Gastrocnemius medialis (tissue), 4 donors: ENCODE results near the gene WNT3. TPM values are rescaled to one million over a fixed set of nuclear protein-coding genes. Genes with fewer than 3 reads are reported as not detected.

Source experiments
- ATAC-seq, 2 donors: fragments of 150-250 bp; one replicate each; pipeline ENCODE4 v1.9.1; 2016
- DNase-seq, 2 donors: peaks; one replicate each; pipeline ENCODE4 v3.0.0-alpha.2; 2019
- H3K27ac ChIP-seq, 4 donors: fragments of 200-600 bp; sonication (generic); 1 replicate in 1 of 4; 2 replicates in 3 of 4; pipeline ENCODE4 v1.5.1; 2016 to 2018; ENCODE audit warnings: mild to moderate bottlenecking in 2 of 4, moderate library complexity in 1 of 4
- H3K27me3 ChIP-seq, 3 donors: fragments of 200-600 bp; sonication (generic) in 2 of 3; 1 replicate in 1 of 3; 2 replicates in 2 of 3; pipeline versions ENCODE4 v1.5.1 to v1.6.0; 2016 to 2019; ENCODE audit warnings: mild to moderate bottlenecking in 1 of 3, moderate library complexity in 1 of 3
- H3K36me3 ChIP-seq, 2 donors: fragments of 200-600 bp; sonication (generic) in 1 of 2; one replicate each; pipeline ENCODE4 v1.5.1; 2017 to 2018
- H3K4me1 ChIP-seq, 2 donors: fragments of 200-600 bp; sonication (generic) in 1 of 2; one replicate each; pipeline ENCODE4 v1.5.1; 2016 to 2017; ENCODE audit warnings: mild to moderate bottlenecking in 2 of 2
- H3K4me3 ChIP-seq, 4 donors: fragments of 200-600 bp; sonication (generic) in 3 of 4; 1 replicate in 1 of 4; 2 replicates in 3 of 4; pipeline ENCODE4 v1.5.1; 2016 to 2019; ENCODE audit warnings: mild to moderate bottlenecking in 2 of 4
- H3K9me3 ChIP-seq, 3 donors: fragments of 200-600 bp; sonication (generic) in 2 of 3; 1 replicate in 1 of 3; 2 replicates in 2 of 3; pipeline ENCODE4 v1.5.1; 2016 to 2019
- POLR2A ChIP-seq, 2 donors: fragments of 450-650 bp; IDR thresholded peaks; one replicate each; pipeline ENCODE4 v1.6.1; 2017; ENCODE audit warnings: antibody characterized with exemption in 2 of 2, mild to moderate bottlenecking in 2 of 2, moderate library complexity in 2 of 2
- in situ Hi-C, 4 donors: fragments of 200-750 bp; cut with MboI; loops; one replicate each; pipeline versions ENCODE4 v1.15.0 to v1.8.0; 2017; ENCODE audit warnings: low sequenced_read_pairs in 4 of 4
- intact Hi-C: fragments of 100-400 bp; cut with DNase I; formaldehyde crosslinking; loops from one replicate; pipeline ENCODE4 v1.15.1; 2023; ENCODE audit warnings: low total_unique reads
- total RNA-seq, 4 donors: library from RNA; depleted of rRNA; stranded (reverse); fragments of >200 nt; gene quantifications; one replicate each; pipeline versions ENCODE4 v1.1.0 to v1.2.3, GENCODE V29; 2016
- TF ChIP-seq, protein P1 (sequence below), 5 experiments: fragments of 450-650 bp in 3 of 5; fragments of 200-600 bp in 2 of 5; sonication (generic) in 2 of 5; IDR thresholded peaks in 4 of 5; conservative IDR thresholded peaks in 1 of 5; 1 replicate in 4 of 5; 2 replicates in 1 of 5; pipeline ENCODE4 v1.5.1; 2016 to 2019; ENCODE audit warnings: antibody characterized with exemption in 5 of 5, mild to moderate bottlenecking in 3 of 5, moderate library complexity in 3 of 5

Gene WNT3
- total RNA-seq, 4 donors from 2014 or later, result 0.19 TPM; not detected in 3

- TF ChIP-seq, protein P1, sequence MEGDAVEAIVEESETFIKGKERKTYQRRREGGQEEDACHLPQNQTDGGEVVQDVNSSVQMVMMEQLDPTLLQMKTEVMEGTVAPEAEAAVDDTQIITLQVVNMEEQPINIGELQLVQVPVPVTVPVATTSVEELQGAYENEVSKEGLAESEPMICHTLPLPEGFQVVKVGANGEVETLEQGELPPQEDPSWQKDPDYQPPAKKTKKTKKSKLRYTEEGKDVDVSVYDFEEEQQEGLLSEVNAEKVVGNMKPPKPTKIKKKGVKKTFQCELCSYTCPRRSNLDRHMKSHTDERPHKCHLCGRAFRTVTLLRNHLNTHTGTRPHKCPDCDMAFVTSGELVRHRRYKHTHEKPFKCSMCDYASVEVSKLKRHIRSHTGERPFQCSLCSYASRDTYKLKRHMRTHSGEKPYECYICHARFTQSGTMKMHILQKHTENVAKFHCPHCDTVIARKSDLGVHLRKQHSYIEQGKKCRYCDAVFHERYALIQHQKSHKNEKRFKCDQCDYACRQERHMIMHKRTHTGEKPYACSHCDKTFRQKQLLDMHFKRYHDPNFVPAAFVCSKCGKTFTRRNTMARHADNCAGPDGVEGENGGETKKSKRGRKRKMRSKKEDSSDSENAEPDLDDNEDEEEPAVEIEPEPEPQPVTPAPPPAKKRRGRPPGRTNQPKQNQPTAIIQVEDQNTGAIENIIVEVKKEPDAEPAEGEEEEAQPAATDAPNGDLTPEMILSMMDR (IDR thresholded peaks at IDR 0.05 in 4 of 5, conservative IDR thresholded peaks at IDR 0.05 in 1 of 5), result no peak
- no peak for TF ChIP-seq POLR2A (IDR thresholded peaks at IDR 0.05)
- no peak for ATAC-seq
- peaks cover 3 to 13% (median 4%) of the 10 kb centered on the region in 3 donors for H3K27me3 ChIP-seq
- no peak overlapping the region for H3K27ac ChIP-seq
- DNase-seq, result no peak
- no peaks in the 10 kb centered on the region for H3K36me3 ChIP-seq
- H3K9me3 ChIP-seq, result no peaks in the 10 kb centered on the region
- in situ Hi-C loops (no loop called here), intact Hi-C loops (no loop called here)
- H3K4me1 ChIP-seq, result no peaks in the 10 kb centered on the region
- H3K4me3 ChIP-seq, result no peak overlapping the region
Measured at GRCh38 chr17:46780003-46780373, 38.5 kb downstream of the WNT3 start.

GRCh38 chr17:46777943-46778915 lies 40.3 kb downstream of the WNT3 start:
- no peaks in the 10 kb centered on the region for H3K36me3 ChIP-seq
- in situ Hi-C loops, result no loop called here
- DNase-seq (no peak), ATAC-seq (no peak)
- no peak for TF ChIP-seq POLR2A (IDR thresholded peaks at IDR 0.05)
- TF ChIP-seq, protein P1 (IDR thresholded peaks at IDR 0.05 in 4 of 5, conservative IDR thresholded peaks at IDR 0.05 in 1 of 5), result no peak
- H3K4me3 ChIP-seq, result no peak overlapping the region
- H3K27me3 ChIP-seq, result peaks cover 4 to 13% (median 6%) of the 10 kb centered on the region in 3 donors
- no peak overlapping the region for H3K27ac ChIP-seq
- intact Hi-C loops, result no loop called here
- no peaks in the 10 kb centered on the region for H3K4me1 ChIP-seq
- no peaks in the 10 kb centered on the region for H3K9me3 ChIP-seq

GRCh38 chr17:46776298-46777005 lies 42.0 kb downstream of the WNT3 start:
- in situ Hi-C loops (no loop called here), intact Hi-C loops (no loop called here)
- Histone ChIP-seq H3K36me3 (no peaks in the 10 kb centered on the region), H3K4me1 (peaks cover 4 to 5% of the 10 kb centered on the region in 2 donors), H3K27ac (no peak overlapping the region), H3K4me3 (no peak overlapping the region), H3K9me3 (no peaks in the 10 kb centered on the region), H3K27me3 (peaks cover 11 to 22% (median 20%) of the 10 kb centered on the region in 3 donors)
- ATAC-seq (no peak), DNase-seq (no peak)
- TF ChIP-seq, protein P1 (IDR thresholded peaks at IDR 0.05 in 4 of 5, conservative IDR thresholded peaks at IDR 0.05 in 1 of 5), result no peak
- TF ChIP-seq POLR2A (IDR thresholded peaks at IDR 0.05), result no peak

DNA sequence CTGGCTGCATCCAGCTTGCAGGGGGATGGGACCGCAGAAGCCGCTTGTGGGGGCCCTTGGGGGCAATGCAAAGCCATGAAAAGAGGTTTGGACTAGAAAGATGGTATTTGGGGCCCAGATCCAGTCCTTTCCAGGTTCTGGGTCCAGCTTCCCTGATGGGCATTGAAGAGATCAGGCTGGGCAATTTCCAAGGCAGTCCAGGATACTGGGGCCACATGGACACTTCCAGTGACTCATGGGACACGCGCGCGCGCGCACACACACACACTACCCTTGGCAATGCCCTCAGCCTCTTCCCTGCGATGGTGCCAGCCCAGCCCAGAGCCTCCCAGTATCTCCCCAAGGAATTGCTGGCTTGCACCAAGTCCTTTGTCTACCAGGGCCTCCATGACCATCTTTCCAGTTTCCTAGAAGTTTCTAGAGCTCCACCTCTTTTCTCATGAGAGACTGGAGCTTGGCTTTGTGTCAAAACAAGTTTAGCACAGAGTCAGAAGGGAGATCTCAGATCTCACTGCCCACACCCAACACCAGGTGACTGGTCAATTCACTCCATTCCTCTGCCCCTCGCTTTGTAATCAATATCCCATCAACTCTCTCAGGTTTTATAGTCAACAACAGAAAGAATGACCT lies 44.3 kb downstream of the WNT3 start:
- DNase-seq, result no peak

More for the DNA sequence above, 44.3 kb downstream of the WNT3 start:
- H3K27ac ChIP-seq, result no peak overlapping the region
- H3K27me3 ChIP-seq, result peaks cover 28 to 37% (median 36%) of the 10 kb centered on the region in 3 donors
- no peak overlapping the region for H3K4me3 ChIP-seq
- H3K36me3 ChIP-seq, result no peaks in the 10 kb centered on the region
- peaks cover 5 to 8% of the 10 kb centered on the region in 2 donors for H3K4me1 ChIP-seq
- in situ Hi-C loops (no loop called here), intact Hi-C loops (no loop called here)
- no peak for ATAC-seq
- TF ChIP-seq, protein P1 (IDR thresholded peaks at IDR 0.05 in 4 of 5, conservative IDR thresholded peaks at IDR 0.05 in 1 of 5), result no peak
- TF ChIP-seq POLR2A (IDR thresholded peaks at IDR 0.05), result no peak
- no peaks in the 10 kb centered on the region for H3K9me3 ChIP-seq
